ENCODE data around the gene ASTN1.

DNA sequence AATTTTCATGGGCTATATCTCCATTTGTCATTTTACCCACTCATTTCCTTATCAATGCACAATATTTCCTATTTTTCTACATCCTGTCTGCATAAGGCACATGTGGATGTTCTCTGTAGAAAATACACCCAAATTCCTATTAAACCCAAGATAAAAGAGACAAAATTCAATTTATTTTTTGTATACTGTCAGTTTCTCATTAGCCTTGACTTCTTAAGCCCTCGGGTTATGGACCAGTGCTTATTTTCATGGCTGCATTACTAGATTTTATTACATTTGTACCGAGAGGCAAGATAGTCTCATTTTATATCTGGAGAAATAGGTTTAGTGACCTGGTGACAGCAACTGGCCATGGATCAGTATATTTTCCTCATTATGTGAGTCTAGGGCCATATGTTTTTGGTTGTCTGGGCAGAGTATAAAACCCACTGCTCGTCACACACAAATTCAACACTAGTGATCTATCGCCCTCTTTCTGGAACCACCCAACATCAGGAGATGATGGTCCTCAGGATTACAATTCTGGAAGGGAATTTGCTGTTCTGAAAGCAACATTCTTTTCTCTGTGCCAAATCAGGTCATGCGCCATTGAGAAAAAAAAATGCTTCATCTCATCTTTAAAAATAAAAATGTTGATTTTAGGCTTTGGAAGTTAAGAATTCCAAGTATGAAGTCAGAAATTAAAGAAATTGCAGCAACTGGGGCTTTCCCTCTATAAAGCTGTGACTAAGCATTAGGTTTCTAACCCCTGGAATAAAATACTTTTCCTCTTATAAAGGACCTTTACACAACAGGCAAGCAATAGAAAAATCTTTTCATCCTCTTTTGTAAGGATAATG lies 81.4 kb downstream of the ASTN1 start:
- TF ChIP-seq, protein P1, sequence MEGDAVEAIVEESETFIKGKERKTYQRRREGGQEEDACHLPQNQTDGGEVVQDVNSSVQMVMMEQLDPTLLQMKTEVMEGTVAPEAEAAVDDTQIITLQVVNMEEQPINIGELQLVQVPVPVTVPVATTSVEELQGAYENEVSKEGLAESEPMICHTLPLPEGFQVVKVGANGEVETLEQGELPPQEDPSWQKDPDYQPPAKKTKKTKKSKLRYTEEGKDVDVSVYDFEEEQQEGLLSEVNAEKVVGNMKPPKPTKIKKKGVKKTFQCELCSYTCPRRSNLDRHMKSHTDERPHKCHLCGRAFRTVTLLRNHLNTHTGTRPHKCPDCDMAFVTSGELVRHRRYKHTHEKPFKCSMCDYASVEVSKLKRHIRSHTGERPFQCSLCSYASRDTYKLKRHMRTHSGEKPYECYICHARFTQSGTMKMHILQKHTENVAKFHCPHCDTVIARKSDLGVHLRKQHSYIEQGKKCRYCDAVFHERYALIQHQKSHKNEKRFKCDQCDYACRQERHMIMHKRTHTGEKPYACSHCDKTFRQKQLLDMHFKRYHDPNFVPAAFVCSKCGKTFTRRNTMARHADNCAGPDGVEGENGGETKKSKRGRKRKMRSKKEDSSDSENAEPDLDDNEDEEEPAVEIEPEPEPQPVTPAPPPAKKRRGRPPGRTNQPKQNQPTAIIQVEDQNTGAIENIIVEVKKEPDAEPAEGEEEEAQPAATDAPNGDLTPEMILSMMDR (IDR thresholded peaks at IDR 0.05 in 2 of 3, conservative IDR thresholded peaks at IDR 0.05 in 1 of 3; ENCODE audit: borderline replicate concordance in 1 of 3, insufficient read depth in 1 of 3, low read depth in 2 of 3, low read length in 2 of 3), result no peak
- TF ChIP-seq, protein P2, sequence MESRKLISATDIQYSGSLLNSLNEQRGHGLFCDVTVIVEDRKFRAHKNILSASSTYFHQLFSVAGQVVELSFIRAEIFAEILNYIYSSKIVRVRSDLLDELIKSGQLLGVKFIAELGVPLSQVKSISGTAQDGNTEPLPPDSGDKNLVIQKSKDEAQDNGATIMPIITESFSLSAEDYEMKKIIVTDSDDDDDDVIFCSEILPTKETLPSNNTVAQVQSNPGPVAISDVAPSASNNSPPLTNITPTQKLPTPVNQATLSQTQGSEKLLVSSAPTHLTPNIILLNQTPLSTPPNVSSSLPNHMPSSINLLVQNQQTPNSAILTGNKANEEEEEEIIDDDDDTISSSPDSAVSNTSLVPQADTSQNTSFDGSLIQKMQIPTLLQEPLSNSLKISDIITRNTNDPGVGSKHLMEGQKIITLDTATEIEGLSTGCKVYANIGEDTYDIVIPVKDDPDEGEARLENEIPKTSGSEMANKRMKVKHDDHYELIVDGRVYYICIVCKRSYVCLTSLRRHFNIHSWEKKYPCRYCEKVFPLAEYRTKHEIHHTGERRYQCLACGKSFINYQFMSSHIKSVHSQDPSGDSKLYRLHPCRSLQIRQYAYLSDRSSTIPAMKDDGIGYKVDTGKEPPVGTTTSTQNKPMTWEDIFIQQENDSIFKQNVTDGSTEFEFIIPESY (IDR thresholded peaks at IDR 0.05; ENCODE audit: extremely low read depth, insufficient replicate concordance, low read length), result no peak
- TF ChIP-seq SP1 (IDR thresholded peaks at IDR 0.05; ENCODE audit: low read depth), result no peak
- TF ChIP-seq EZH2phosphoT487 (IDR thresholded peaks at IDR 0.05; ENCODE audit: borderline replicate concordance), result no peak
- no peak for TF ChIP-seq CEBPB (IDR thresholded peaks at IDR 0.05; ENCODE audit: low read depth)
- no peak for TF ChIP-seq ZFX (IDR thresholded peaks at IDR 0.05)
- TF ChIP-seq, protein P3, sequence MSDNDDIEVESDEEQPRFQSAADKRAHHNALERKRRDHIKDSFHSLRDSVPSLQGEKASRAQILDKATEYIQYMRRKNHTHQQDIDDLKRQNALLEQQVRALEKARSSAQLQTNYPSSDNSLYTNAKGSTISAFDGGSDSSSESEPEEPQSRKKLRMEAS (IDR thresholded peaks at IDR 0.05), result no peak
- no peak for TF ChIP-seq POLR2AphosphoS5 (IDR thresholded peaks at IDR 0.05; ENCODE audit: low read depth, low read length)
- TF ChIP-seq, protein P4, sequence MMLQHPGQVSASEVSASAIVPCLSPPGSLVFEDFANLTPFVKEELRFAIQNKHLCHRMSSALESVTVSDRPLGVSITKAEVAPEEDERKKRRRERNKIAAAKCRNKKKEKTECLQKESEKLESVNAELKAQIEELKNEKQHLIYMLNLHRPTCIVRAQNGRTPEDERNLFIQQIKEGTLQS (IDR thresholded peaks at IDR 0.05), result no peak
- no peak for TF ChIP-seq YY1 (IDR thresholded peaks at IDR 0.05; ENCODE audit: extremely low read depth, insufficient replicate concordance, low read depth, low read length)

Data from HCT116 (cell line).